NCI-H2107 treated with DMSO at 0.1 percent for 48 hours (cell line): ENCODE results near the gene LDB2.

ENCODE experiments used
- DNase-seq: peaks from one replicate; lab custom pipeline; 2025; ENCODE audit not compliant: unreplicated experiment; lab: John Stamatoyannopoulos, UW

The LDB2 gene

DNA sequence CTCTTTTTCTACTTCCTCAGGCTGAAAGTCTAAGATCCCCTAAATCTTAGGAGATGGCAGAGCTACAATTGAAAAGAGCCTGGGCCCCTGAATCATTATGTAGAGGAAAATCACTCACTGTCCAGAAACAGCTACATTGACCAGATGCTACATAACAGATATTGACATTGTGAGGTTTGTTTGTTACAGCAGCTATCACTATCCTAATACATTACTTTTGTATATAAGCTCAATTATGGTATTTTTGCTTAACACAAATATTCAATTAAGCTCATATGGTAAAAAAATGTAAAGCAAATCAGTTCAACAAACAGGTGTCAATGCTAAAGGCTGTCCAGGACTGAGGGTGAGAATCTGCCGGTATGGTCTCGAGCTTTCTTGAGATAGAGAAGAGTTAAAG, 89.4 kb downstream of the LDB2 start:
- DNase-seq, result no peak

DNA sequence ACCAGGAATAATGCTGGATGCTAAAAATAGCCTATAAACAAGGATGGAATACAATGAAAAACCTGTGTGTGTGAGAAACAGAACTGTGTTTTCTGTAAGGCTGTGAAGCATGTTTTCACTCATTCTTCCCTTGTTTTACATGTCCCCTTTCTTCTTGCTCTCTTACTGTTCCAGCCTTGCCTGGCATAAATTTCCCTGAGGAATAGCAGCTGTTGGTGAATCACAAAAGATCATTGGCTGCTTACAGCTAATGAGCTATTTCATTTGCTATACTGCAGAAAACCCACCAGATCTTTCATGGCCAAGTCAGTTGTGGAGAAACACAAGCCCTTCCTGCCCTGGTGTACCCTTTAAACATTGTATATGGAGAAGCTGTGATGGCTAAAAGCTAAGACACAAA, 91.1 kb downstream of the LDB2 start:
- no peak for DNase-seq

DNA sequence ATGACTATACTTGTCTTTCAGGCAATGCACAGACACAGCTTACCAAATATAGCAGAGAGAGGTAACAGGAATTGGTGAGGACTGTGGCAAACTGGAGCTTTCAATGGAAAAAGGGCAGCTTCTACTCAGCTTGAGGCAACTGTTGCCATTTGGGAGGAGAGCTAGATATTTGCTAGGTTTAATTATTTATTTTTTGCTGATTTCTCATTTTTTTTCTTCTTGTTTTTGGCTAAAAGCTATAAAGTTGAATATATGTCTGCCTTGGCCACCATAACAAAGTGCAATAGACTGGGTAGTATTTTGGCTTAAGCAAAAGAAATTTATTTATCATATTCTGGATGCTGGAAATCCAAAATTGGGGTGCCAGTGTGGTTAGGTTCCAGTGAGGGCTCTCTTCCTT, 93.9 kb downstream of the LDB2 start:
- no peak for DNase-seq

DNA sequence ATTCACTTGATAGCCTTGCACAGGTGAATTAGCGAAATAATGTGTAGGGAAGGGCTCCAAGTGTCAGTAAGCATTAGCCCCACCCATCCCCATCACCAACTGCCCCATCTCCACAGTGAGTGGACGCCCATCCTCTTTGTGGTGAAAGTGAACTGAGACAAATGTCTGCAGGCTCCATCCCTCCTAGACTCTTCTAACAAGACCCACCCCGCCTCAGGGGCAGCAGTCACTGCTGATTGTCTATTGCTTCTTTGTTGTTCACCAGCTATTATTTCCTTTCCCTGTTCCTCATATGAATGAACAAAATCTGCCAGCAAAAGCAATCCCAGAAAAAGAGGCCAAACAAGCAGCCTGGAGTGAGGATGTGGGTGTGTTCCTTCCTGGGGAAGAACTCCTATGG, 96.4 kb downstream of the LDB2 start:
- DNase-seq, result no peak

DNA sequence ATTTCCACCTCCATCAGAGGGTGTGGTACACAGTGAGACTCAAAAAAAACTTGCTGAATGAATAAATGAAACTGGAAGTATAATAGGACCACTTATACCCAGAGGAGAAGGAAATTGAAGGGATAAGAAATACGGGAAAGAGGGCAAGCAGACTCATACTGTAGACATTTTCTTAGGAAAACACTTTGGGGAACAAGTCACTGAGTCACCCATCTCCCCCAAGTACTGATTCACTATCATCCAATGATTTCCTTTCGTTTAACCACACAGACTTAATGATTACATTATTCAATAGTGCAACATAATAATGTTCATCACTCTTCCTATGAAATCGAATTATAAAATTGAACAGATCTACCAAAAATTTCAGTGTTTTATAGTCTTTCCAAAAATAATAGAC, 97.1 kb downstream of the LDB2 start:
- DNase-seq, result no peak

DNA sequence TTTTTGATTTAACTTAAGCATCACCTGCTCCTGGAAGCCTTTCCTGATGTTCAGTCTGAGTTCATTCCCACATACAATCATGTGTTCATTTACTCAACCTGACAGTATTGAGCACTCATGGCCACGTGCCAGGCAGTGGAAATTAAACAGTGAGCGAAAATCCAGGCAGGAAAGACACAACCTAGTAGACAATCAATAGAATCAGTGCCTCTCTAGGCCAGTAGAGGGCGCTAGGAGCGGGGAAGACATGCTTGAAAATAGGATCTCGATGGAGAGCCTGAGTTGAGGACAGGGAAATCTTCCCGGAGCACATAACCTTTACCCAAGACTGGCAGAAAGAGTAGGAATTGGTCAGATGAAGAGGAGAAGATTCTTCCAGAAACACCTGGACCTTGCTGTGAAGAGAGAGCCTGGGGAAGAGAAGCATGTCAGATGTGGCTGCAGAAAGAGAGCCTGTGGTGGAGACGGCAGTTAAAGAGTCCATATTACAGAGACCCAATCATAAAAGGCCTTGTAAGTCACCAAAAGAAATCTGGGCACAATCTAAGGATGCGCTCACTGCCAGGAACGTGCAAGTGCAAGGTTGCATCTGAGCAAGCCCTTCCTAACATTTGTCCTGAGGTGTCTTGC, 103.5 kb downstream of the LDB2 start:
- no peak for DNase-seq

DNA sequence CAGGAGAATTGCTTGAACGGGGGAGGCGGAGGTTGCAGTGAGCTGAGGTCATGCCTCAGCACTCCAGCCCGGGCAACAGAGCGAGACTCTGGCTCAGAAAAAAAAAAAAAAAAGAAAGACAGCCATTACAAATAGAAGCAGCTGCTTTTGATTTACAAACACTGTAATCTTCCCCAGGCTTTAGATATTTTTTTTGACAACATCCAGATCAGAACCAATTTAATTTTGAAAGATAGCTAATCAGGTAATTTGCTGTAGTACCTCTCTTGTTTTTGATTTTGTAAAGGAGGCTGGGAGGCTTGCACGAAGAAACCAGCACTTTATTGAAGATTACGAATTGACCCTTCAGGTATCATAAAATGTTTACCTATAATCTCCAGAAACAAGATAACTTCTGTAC, 107.0 kb downstream of the LDB2 start:
- DNase-seq, result no peak

DNA sequence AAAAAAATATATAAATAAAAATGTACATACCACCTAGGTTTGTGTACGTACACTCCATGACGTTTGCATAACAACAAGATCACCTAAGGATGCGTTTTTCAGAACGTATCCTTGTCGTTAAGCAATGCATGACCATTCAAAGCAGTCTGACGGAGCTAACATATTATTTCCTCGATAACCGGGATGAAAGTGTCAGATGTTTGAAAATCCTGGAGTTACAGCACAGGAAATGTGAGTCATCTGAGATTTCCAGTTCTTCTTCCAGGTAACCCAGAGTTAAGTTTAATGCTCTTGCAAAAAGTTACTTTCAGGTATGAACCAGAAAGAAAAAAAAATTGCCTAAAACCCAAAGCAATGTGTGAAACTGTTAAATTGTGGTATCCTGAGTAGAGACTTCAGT, 107.9 kb downstream of the LDB2 start:
- no peak for DNase-seq

DNA sequence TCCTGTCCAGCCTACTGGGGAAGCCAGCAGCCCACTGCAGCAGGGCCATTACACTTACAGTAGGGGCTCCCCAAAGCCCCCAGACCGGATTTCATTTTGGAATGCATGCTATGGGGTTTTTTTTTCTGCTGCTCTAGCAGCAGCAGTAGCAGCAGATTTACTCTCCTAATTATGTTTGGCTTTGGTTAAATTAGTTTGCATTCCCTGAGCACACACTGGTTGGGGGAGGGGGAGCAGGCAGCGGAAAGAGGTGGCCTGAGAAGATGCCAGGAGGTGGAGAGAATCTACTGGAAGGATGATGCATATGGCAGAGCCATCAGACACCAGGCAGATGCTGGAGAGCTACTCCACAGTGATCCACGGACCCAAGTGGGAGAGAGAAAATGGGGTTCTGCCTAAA, 109.6 kb downstream of the LDB2 start:
- no peak for DNase-seq

DNA sequence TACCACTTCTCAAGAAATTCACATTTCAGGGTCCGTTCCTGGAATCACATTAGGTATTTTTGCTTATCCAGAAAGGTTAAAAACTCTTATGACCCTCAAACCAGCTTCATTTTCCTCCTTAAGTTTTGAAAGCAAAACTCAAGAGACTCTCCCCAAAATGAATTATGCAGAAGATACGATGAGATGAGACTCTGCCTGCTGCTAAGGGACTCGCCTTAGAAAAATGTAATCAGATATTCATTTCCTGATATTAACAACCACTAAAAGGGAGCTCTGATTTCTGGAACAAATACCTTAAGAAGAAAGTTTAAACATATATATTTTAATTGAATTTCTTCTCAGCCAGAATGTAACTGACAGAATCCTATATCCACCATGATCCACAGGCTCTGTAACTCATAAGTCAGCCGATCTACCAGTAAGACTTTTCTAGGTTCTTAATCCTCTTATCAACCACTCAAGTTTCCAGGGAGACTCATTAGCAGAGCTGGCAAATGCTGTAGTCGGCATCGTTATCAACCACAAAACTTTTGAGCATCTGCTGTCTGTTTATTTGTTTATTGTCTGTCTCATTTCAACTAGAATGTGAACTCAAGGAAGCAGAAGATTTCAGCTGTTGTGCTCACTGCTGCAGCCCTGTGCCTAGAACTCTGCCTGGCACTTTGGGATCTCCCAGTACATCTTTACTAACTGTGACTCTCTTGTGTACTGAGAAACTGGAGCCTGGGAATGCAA, 112.5 kb downstream of the LDB2 start:
- no peak for DNase-seq

DNA sequence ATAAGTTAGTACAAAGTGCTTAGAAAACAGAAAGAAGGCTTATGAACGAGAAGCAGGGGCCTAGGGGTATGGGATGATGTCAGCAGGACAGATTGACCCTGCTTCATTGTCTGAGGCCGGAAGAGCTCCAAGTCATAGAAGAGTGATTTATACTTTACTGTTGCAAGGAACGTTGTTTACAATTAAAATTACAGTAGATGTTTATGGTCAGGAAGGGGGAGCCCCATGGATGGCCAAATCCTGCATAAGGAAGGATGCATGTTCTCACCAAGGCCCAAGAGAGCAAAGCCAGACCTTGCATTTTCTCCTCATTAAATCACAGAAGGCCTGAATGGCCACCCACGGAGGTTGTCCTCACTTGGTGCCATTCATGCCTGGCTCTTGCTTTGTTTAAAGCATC, 115.3 kb downstream of the LDB2 start:
- no peak for DNase-seq

DNA sequence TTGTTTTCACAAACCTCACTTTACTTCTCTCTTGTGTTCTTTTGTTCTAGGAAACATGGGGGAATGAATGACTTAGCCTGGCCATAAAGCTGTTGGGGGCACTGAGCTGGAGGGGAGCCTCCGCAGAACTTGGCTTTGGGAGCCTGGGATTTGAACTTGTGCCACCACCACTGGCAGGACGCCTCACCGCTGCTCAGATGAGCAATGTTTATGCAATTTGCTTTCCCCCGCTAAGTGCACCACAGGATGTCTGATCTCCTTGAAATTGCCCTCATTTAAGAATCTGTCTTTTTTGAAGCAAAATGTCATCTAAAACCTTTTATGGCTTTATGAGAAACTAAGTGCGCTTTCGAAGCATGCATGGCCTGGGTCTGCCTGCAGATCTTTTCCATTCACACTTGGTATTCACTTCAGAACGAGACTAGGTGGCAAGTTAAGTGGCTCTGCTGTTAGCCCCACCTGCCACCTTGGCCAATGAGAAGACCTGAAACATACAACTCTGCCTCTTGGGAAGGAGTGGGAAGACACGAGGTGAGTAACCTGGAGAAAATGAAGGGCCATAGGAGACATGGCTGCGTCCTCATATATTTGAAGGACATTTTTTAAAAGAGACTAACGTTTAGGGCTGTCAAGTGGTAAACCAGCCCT, 119.3 kb downstream of the LDB2 start:
- no peak for DNase-seq

DNA sequence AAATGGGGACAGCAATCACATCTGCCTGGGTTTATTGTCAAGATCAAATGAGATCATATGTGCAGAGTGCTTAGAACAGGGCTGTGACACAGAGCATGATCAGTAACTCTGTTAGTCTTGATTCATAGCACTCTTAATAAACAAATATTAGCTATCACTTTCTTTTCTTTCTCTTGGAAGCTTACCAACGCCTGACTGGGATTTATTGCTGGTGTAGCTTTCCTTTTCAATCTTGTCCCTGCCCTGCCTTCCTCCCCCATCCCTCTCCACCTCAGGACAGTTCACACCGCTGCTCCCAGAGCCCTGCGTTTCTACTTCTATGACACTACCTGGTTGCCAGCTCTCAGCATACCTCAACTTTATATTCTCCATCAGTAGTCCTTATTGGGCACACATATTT, 120.7 kb downstream of the LDB2 start:
- no peak for DNase-seq

DNA sequence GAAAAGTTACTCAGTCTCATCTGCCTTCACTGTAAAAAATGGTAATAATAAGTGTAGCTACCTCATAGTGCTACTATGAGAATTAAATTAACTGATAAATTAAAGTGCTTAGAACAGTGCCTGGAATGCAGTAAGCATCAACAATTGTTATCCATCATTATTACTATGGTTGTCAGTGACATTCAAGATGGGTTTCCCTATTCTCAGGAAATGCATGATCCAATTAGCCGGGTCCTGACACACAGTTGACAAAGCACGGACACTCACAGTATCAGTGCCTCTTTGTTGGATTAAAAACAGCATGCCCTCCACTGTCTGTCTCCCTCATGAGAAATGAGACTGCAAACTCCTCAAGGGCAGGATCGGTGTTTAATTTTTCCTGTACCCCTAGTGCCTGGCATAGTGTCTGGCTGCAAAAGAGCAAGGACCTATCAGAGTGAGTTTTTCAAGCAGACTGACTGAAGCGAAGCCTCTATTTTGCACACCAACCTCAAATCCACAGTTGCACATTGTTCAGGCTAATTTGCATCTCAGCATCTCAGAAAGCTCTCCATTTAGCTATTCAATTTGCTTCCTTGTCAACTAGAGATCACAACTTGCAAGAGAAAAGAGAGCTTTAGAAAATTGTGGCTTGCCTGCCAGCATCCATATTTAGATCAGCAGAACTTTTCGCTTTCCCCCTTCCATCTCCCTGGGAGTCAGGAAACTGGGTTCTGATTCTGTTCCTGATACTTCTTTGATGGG, 122.9 kb downstream of the LDB2 start:
- no peak for DNase-seq

DNA sequence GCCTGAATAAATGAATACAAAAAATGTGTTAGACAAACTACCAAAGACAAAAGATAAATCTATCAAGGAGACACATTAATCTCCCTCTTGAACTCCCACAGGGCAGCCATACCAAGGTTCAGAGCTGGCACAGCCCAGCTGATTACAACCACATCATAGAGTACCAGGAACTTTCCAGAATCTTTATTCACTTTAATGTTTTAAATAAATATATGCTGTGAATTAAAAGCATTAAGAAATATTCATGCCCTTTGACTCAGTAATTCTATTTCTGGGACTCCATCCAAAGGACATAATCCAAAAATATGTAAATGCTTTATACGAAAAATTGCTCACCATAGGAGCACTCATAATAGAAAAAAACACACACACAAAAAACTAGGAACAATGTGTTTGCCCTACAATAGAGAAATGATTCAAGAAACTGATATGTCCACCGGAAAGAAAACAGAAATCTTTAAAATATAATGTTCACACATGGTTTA, 126.0 kb downstream of the LDB2 start:
- no peak for DNase-seq

DNA sequence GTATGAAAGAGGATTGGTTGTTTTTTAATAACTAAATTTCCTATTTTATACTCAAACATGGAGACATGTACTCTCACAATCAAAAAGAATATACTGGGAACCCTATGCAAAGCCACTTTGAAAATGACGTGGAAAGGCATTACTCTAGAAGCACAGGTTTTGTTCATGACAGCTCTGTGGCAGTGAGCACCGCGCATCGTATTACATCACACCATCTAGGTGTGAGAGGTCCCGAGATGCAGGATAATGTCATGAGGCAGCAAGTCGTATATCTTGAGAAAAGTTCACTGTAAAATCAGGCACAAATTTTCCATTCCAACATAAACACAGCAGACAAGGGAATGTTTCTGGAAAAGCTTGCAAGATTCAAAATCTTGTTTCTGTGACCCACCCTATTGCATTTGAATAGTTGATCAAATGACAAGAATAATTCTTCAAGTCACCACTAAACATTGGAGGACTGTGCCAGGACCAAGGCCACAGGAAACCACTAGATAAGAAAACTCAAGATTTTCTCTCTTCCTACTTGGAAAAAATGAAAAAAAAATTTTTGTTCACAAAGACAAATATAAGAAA, 127.6 kb downstream of the LDB2 start:
- no peak for DNase-seq

DNA sequence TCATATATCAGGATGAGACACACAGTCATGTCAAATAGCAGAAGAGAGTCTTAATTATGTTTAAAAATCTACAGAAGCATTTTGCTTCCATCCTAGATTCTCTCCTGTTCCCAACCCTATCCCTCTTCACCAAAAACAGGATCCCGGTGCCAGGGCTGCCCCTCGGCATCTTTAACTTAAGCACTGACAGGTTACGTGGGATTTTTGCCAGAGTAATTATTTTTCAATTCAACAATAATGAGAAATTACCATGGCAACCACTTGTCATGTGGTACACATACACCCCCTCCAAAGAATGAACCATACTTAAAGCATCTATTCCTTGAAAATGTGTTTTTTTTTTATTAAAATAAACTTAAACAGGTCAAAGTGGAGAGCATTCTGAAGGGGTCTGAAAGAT, 130.6 kb downstream of the LDB2 start:
- no peak for DNase-seq

DNA sequence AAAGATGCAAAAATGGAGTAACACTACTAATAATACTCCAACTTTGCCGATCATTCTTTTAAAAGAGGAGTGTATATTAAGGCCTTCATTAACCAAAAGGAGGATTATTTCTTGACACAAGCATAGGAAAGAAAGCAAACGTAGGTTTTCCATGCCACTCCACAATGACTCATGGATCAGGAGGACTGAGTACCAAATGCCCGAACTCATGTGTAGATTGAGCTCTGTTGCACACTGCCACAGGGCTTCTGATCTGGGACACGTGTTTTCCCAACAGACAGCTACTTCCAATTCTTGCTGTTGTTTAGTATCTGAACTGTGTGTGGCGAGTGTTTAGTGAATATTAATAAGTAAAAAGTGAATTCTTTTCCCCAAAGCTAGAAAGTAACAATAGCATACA, 131.2 kb downstream of the LDB2 start:
- DNase-seq, result no peak

DNA sequence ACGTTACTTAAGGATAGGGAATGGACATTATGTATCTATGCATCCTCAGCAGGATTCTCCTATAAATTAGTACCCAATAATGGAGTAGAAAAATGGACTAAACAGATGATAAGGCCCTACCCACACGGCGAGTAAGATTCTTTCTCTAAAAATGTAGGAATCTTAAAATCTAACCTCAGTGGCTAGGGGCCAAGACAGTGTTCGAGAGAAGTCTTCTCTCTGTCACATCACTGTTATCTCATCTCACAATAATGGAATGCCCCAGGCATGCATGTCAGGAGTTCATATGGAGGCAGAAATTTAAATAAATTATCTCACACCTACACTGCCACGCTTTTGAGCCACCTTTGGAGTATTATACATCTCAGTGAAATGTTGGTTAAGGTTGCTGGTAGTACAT, 132.9 kb downstream of the LDB2 start:
- no peak for DNase-seq

DNA sequence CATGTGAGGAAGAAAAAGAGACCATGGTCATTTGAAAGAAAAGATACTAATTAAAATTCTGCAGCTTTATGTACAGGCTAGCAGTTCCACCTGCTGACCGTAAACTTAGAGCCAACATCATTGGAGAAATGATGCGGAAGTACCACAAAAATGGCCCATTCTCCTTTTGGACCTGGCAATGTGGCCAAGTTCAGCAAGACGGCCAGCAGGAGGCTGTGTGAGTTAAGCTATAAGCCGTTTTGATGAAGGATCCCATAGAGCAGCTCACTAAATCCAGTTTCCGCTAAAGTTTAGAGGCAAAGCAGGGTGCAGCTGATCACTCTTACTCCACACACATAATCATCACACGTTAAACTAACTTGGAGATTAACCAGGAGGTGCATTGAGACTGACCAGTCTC, 133.8 kb downstream of the LDB2 start:
- DNase-seq, result no peak

DNA sequence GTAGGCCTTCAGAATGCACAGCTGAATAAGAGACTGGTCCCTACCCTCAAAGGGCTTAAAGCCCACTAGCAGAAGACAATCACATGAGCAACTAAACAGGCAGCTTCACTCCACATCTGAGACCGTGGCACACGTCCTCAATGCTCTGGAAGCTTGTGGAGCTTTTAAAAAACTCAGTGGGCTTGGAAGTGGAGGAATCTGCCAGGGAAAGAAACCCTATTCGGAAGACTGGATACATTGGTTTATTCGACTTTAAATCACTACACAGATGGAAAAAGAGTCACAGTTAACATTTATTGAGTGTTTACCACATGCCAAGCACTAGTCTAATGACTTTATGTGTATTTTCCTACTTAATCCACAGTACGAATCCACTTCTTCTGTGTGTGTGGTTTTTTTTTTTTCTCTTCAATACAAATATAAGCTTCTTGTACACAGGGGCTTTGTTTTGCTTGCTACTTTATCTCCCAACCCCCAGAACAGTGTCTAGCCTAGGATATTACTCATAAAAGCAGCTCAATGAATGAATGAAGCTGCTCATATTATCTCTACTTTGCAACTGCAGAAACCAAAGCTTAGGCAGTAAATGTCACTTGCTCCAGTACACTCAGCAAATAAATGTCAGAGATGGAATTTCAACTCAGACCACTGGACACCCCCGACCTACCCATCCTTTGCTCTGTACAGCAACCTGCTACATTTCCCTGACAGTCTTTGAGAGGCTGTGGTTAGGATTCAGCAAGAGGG, 137.7 kb downstream of the LDB2 start:
- no peak for DNase-seq
